Lung (tissue), 12 donors: ENCODE data around the gene ZFAND3. TPM values are rescaled to one million over a fixed set of nuclear protein-coding genes. Genes with fewer than 3 reads are reported as not detected.
"Not testable (repeated sequence)": the region's sequence is repeated elsewhere in the genome, so short reads cannot be mapped to it uniquely, and the experiment has no call there.

Source experiments
- ATAC-seq: fragments of 200-7000 bp; cut with Tn5 transposase; one replicate; pipeline ENCODE4 v1.9.1; 2020; ENCODE audit warnings: moderate number of reproducible peaks; ENCODE audit not compliant: insufficient read depth, low FRiP score
- DNase-seq, 3 donors: peaks; one replicate each; pipeline ENCODE4 v3.0.0-alpha.2; 2013 to 2017
- H3K27ac ChIP-seq, 2 donors: one replicate each; pipeline ENCODE4 v1.5.1; 2013; ENCODE audit warnings: mild to moderate bottlenecking in 2 of 2, moderate library complexity in 2 of 2, control low read depth in 1 of 2, inconsistent platforms in 1 of 2, low read depth in 1 of 2, low read length in 1 of 2
- H3K27me3 ChIP-seq, 3 donors: one replicate each; pipeline ENCODE4 v1.5.1; 2013; ENCODE audit warnings: low read length in 2 of 3; ENCODE audit not compliant: control insufficient read depth in 3 of 3, insufficient read depth in 3 of 3
- H3K36me3 ChIP-seq, 4 donors: one replicate each; pipeline ENCODE4 v1.5.1; 2013; ENCODE audit warnings: low read length in 4 of 4, mild to moderate bottlenecking in 1 of 4, moderate library complexity in 1 of 4; ENCODE audit not compliant: control insufficient read depth in 4 of 4, insufficient read depth in 4 of 4
- H3K4me1 ChIP-seq, 5 donors: one replicate each; pipeline ENCODE4 v1.5.1; 2013; ENCODE audit warnings: low read length in 5 of 5, mild to moderate bottlenecking in 2 of 5, moderate library complexity in 1 of 5; ENCODE audit not compliant: control insufficient read depth in 5 of 5, insufficient read depth in 5 of 5
- H3K4me3 ChIP-seq: one replicate; pipeline ENCODE4 v1.5.1; 2013; ENCODE audit warnings: mild to moderate bottlenecking, control low read depth, moderate library complexity
- H3K9ac ChIP-seq, 2 donors: one replicate each; pipeline ENCODE4 v1.5.1; 2013; ENCODE audit warnings: low read length in 2 of 2, control low read depth in 1 of 2; ENCODE audit not compliant: insufficient read depth in 1 of 2
- H3K9me3 ChIP-seq, 4 donors: one replicate each; pipeline ENCODE4 v1.5.1; 2013; ENCODE audit warnings: low read length in 3 of 4, mild to moderate bottlenecking in 1 of 4, moderate library complexity in 1 of 4; ENCODE audit not compliant: control insufficient read depth in 4 of 4, insufficient read depth in 3 of 4
- CTCF ChIP-seq: IDR thresholded peaks from 2 replicates; pipeline ENCODE4 v1.5.1; 2012; ENCODE audit warnings: mild to moderate bottlenecking; ENCODE audit errors: control extremely low read depth, extremely low read depth
- WGBS, 2 donors: extraction: QIAGEN DNeasy Blood & Tissue Kit; methylation state at CpG; one replicate each; pipeline ENCODE4 v1.1.7; 2013; 5-methylcytosine and 5-hydroxymethylcytosine counted together
- polyA plus RNA-seq, 2 donors: library from polyadenylated mRNA; stranded (reverse); fragments of 200-250 nt; gene quantifications; one replicate each; pipeline ENCODE4 v1.2.1, GENCODE V29; 2013
- total RNA-seq, 2 donors: library from RNA; depleted of rRNA in 1 of 2; stranded (reverse); fragments of >200 nt in 1 of 2; gene quantifications; one replicate each; pipeline ENCODE4 v1.2.1, GENCODE V29; 2014 to 2021
- donor health status: control.
- donor health status: control.
- donor health status: Bipolar disorder and iron deficiency.
- donor health status: healthy.
- donor health status: DM: yes; HTN: yes; CAD: no.

Gene ZFAND3
- total and polyA plus RNA-seq, 4 donors: 27.6 to 63.6 (median 51.3) TPM

- H3K36me3 ChIP-seq: peaks cover 0 to 5% (median 0%) of the 10 kb centered on the region in 4 donors
- DNase-seq (no peak), ATAC-seq (no peak)
- no peak overlapping the region for H3K27ac ChIP-seq
- TF ChIP-seq CTCF: no peak
- peaks cover 0 to 10% (median 3%) of the 10 kb centered on the region in 5 donors for H3K4me1 ChIP-seq
- no peaks in the 10 kb centered on the region for H3K9me3 ChIP-seq
- no peak overlapping the region for H3K4me3 ChIP-seq
- H3K27me3 ChIP-seq: no peaks in the 10 kb centered on the region
- WGBS, 2 donors: 83 to 88% methylated on average over 3 of the region's 3 CpGs
- no peak overlapping the region for H3K9ac ChIP-seq
Measured at GRCh38 chr6:37893257-37893656, 73.7 kb downstream of the ZFAND3 start.

- not testable (repeated sequence) for ATAC-seq
- H3K4me1 ChIP-seq: peaks cover 0 to 10% (median 3%) of the 10 kb centered on the region in 5 donors
- 93 to 94% methylated on average over 9 of the region's 9 CpGs for WGBS, 2 donors
Measured at GRCh38 chr6:37893734-37894133, 74.2 kb downstream of the ZFAND3 start.

GRCh38 chr6:37894585-37894984 lies 75.1 kb downstream of the ZFAND3 start:
- Histone ChIP-seq H3K27ac (no peak overlapping the region), H3K4me1 (peaks cover 0 to 3% (median 0%) of the 10 kb centered on the region in 5 donors), H3K36me3 (peaks cover 0 to 5% (median 0%) of the 10 kb centered on the region in 4 donors), H3K9ac (no peak overlapping the region), H3K9me3 (no peaks in the 10 kb centered on the region), H3K4me3 (no peak overlapping the region), H3K27me3 (no peaks in the 10 kb centered on the region)
- no peak for TF ChIP-seq CTCF
- WGBS, 2 donors: 94% methylated on average over 5 of the region's 5 CpGs
- ATAC-seq (no peak), DNase-seq (no peak)

More at GRCh38 chr6:37893734-37894133, 74.2 kb downstream of the ZFAND3 start:
- not testable (repeated sequence) for H3K27me3 ChIP-seq, H3K9me3 ChIP-seq, H3K27ac ChIP-seq, H3K36me3 ChIP-seq, H3K4me3 ChIP-seq, DNase-seq, H3K9ac ChIP-seq

GRCh38 chr6:37897321-37897720 lies 77.8 kb downstream of the ZFAND3 start:
- no peak overlapping the region for H3K4me3 ChIP-seq
- H3K27me3 ChIP-seq: no peaks in the 10 kb centered on the region
- H3K9me3 ChIP-seq: no peaks in the 10 kb centered on the region
- H3K4me1 ChIP-seq: peaks cover 0 to 3% (median 0%) of the 10 kb centered on the region in 5 donors
- 90 to 94% methylated on average over 5 of the region's 5 CpGs for WGBS, 2 donors
- ATAC-seq (no peak), DNase-seq (no peak)
- no peak overlapping the region for H3K27ac ChIP-seq
- TF ChIP-seq CTCF: no peak
- H3K9ac ChIP-seq: no peak overlapping the region
- H3K36me3 ChIP-seq: peaks cover 0 to 5% (median 0%) of the 10 kb centered on the region in 4 donors
